ENCODE data around the gene SLC2A6. TPM values are rescaled to one million over a fixed set of nuclear protein-coding genes. Genes with fewer than 3 reads are reported as not detected.

SLC2A6 gene
- total and polyA plus RNA-seq, 10 of the 15 experiments (the other 5 are each of a cell fraction or from before 2014, with no cell fraction given): 1.1 to 37.9 (median 18.3) TPM

DNA sequence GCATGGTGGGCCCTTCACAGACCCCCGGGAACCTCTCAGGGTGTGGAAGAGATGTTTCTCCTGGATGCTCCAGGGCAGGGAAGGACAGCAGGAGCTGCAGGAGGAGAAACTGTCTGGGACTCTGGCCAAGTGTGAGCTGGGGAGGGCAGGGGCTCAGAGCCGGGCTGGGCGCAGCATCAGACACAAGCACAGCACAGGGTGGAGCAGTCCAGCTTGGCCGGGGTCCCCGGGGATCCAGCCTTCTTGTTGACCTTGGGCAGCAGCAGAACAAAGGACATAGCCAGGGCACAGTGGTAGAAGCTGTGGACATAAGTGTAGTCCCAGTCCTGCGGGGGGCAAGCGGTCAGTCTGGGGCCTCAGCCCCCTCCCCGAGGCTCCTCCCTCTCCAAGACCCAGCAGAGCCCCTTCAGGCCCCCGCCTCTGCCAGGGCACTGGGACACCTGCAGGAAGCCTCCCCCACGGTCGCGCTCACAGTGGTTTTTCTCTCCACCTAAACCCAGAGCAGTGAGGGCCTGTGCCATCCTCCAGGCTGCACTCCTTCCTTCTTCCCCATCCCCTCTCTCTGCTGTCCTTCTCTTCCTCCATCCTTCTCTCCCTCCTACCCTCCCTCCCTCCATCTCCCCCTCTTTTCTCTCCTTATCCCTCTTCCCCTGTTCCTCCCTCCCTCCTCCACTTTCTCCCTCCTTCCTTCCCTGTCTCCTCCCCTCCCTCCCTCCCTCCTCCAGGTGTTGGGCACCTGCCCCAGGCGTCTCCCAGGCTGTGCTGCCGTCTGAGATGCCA lies 35.8 kb upstream of the SLC2A6 start:
- Histone ChIP-seq H3K4me3 (no peak overlapping the region), H3K9ac (ENCODE audit: control insufficient read depth, insufficient read depth, low read length) (no peak overlapping the region), H2AFZ (ENCODE audit: control insufficient read depth, low read depth, low read length) (no peak overlapping the region), H3K4me1 (ENCODE audit: control insufficient read depth, insufficient read depth, low read length) (no peaks in the 10 kb centered on the region), H3K27me3 (replicated peaks in 1 of 2; ENCODE audit: control insufficient read depth in 2 of 2, insufficient read depth in 2 of 2, low read length in 1 of 2) (peaks cover 0 to 2% of the 10 kb centered on the region in 2 experiments; a peak in 2 of 4 replicates), H3K36me3 (ENCODE audit: control insufficient read depth in 2 of 2, insufficient read depth in 2 of 2, low read length in 1 of 2) (no peaks in the 10 kb centered on the region), H3K9me3 (replicated peaks; ENCODE audit: control insufficient read depth, insufficient read depth, low read length) (no peaks in the 10 kb centered on the region), H3K79me2 (ENCODE audit: control insufficient read depth, insufficient read depth, low read length) (no peaks in the 10 kb centered on the region), H3K4me2 (ENCODE audit: control insufficient read depth, insufficient read depth) (no peak overlapping the region), H4K20me1 (ENCODE audit: control insufficient read depth, insufficient read depth) (no peaks in the 10 kb centered on the region), H3K27ac (ENCODE audit: control insufficient read depth, insufficient read depth) (no peak overlapping the region)
- ATAC-seq (no peak), DNase-seq (ENCODE audit: low read depth, low spot score) (no peak), FAIRE-seq (no peak)
- RAD21 ChIA-PET (ENCODE audit: unreplicated experiment): no interaction called here
- SMC1A ChIA-PET (ENCODE audit: uncharacterized antibody, unreplicated experiment): no interaction called here
- in situ Hi-C loops (cut with MboI) (no loop called here), intact Hi-C loops (cut with micrococcal nuclease; ENCODE audit: unreplicated experiment) (no loop called here)
- BruUV-seq (replicated peaks): no TSS peak
- POLR2A ChIA-PET: no interaction called here
- 16% methylated on average over 14 of the region's 14 CpGs for WGBS (ENCODE audit: insufficient coverage, insufficient replicate concordance, low lambda C conversion rate, missing lambda C conversion rate)
- CTCF ChIA-PET: no interaction called here
- TF ChIP-seq, protein P1, sequence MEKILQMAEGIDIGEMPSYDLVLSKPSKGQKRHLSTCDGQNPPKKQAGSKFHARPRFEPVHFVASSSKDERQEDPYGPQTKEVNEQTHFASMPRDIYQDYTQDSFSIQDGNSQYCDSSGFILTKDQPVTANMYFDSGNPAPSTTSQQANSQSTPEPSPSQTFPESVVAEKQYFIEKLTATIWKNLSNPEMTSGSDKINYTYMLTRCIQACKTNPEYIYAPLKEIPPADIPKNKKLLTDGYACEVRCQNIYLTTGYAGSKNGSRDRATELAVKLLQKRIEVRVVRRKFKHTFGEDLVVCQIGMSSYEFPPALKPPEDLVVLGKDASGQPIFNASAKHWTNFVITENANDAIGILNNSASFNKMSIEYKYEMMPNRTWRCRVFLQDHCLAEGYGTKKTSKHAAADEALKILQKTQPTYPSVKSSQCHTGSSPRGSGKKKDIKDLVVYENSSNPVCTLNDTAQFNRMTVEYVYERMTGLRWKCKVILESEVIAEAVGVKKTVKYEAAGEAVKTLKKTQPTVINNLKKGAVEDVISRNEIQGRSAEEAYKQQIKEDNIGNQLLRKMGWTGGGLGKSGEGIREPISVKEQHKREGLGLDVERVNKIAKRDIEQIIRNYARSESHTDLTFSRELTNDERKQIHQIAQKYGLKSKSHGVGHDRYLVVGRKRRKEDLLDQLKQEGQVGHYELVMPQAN (conservative IDR thresholded peaks at IDR 0.05): no peak
- TF ChIP-seq NFYA (IDR thresholded peaks at IDR 0.05; ENCODE audit: borderline replicate concordance, low read depth, low read length): no peak
- TF ChIP-seq NFIC (IDR thresholded peaks at IDR 0.05; ENCODE audit: low read depth, low read length): no peak
- no peak for TF ChIP-seq IKZF2 (IDR thresholded peaks at IDR 0.05)
- TF ChIP-seq, protein P2, sequence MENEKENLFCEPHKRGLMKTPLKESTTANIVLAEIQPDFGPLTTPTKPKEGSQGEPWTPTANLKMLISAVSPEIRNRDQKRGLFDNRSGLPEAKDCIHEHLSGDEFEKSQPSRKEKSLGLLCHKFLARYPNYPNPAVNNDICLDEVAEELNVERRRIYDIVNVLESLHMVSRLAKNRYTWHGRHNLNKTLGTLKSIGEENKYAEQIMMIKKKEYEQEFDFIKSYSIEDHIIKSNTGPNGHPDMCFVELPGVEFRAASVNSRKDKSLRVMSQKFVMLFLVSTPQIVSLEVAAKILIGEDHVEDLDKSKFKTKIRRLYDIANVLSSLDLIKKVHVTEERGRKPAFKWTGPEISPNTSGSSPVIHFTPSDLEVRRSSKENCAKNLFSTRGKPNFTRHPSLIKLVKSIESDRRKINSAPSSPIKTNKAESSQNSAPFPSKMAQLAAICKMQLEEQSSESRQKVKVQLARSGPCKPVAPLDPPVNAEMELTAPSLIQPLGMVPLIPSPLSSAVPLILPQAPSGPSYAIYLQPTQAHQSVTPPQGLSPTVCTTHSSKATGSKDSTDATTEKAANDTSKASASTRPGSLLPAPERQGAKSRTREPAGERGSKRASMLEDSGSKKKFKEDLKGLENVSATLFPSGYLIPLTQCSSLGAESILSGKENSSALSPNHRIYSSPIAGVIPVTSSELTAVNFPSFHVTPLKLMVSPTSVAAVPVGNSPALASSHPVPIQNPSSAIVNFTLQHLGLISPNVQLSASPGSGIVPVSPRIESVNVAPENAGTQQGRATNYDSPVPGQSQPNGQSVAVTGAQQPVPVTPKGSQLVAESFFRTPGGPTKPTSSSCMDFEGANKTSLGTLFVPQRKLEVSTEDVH (IDR thresholded peaks at IDR 0.05; ENCODE audit: low read depth, partially characterized antibody): no peak
- TF ChIP-seq, protein P3, sequence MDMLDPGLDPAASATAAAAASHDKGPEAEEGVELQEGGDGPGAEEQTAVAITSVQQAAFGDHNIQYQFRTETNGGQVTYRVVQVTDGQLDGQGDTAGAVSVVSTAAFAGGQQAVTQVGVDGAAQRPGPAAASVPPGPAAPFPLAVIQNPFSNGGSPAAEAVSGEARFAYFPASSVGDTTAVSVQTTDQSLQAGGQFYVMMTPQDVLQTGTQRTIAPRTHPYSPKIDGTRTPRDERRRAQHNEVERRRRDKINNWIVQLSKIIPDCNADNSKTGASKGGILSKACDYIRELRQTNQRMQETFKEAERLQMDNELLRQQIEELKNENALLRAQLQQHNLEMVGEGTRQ (IDR thresholded peaks at IDR 0.05; ENCODE audit: borderline replicate concordance, low read depth, low read length): no peak
- TF ChIP-seq STAT3 (IDR thresholded peaks at IDR 0.05; ENCODE audit: low read depth, low read length): no peak
- no peak for TF ChIP-seq ESRRA (IDR thresholded peaks at IDR 0.05; ENCODE audit: low read length)
- TF ChIP-seq, protein P4, sequence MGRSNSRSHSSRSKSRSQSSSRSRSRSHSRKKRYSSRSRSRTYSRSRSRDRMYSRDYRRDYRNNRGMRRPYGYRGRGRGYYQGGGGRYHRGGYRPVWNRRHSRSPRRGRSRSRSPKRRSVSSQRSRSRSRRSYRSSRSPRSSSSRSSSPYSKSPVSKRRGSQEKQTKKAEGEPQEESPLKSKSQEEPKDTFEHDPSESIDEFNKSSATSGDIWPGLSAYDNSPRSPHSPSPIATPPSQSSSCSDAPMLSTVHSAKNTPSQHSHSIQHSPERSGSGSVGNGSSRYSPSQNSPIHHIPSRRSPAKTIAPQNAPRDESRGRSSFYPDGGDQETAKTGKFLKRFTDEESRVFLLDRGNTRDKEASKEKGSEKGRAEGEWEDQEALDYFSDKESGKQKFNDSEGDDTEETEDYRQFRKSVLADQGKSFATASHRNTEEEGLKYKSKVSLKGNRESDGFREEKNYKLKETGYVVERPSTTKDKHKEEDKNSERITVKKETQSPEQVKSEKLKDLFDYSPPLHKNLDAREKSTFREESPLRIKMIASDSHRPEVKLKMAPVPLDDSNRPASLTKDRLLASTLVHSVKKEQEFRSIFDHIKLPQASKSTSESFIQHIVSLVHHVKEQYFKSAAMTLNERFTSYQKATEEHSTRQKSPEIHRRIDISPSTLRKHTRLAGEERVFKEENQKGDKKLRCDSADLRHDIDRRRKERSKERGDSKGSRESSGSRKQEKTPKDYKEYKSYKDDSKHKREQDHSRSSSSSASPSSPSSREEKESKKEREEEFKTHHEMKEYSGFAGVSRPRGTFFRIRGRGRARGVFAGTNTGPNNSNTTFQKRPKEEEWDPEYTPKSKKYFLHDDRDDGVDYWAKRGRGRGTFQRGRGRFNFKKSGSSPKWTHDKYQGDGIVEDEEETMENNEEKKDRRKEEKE (IDR thresholded peaks at IDR 0.05): no peak
- no peak for TF ChIP-seq KDM1A (IDR thresholded peaks at IDR 0.05; ENCODE audit: borderline replicate concordance)
- no peak for TF ChIP-seq TBL1XR1 (IDR thresholded peaks at IDR 0.05; ENCODE audit: low read depth, low read length)
- TF ChIP-seq, protein P5, sequence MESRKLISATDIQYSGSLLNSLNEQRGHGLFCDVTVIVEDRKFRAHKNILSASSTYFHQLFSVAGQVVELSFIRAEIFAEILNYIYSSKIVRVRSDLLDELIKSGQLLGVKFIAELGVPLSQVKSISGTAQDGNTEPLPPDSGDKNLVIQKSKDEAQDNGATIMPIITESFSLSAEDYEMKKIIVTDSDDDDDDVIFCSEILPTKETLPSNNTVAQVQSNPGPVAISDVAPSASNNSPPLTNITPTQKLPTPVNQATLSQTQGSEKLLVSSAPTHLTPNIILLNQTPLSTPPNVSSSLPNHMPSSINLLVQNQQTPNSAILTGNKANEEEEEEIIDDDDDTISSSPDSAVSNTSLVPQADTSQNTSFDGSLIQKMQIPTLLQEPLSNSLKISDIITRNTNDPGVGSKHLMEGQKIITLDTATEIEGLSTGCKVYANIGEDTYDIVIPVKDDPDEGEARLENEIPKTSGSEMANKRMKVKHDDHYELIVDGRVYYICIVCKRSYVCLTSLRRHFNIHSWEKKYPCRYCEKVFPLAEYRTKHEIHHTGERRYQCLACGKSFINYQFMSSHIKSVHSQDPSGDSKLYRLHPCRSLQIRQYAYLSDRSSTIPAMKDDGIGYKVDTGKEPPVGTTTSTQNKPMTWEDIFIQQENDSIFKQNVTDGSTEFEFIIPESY (IDR thresholded peaks at IDR 0.05): no peak
